Bronchial epithelial cell (primary cell): Measurements from ENCODE around the gene ADAMTS17. TPM values are rescaled to one million over a fixed set of nuclear protein-coding genes. Genes with fewer than 3 reads are reported as not detected.
A peak's percentile ranks its signal among the peaks of the same experiment; 100 is the strongest.

Experiments
- DNase-seq: peaks from one replicate; pipeline ENCODE4 v3.0.0-alpha.2; 2010; ENCODE audit warnings: low read depth
- FAIRE-seq: peaks from 2 replicates; lab custom pipeline; 2011; peaks lifted over from hg19 to GRCh38; lab: Jason Lieb, UNC
- H3K27me3 ChIP-seq: 2 replicates; pipeline ENCODE4 v1.5.1; 2011; ENCODE audit warnings: low read length; ENCODE audit not compliant: control insufficient read depth, insufficient read depth
- H3K36me3 ChIP-seq: 2 replicates; pipeline ENCODE4 v1.5.1; 2011; ENCODE audit warnings: low read length; ENCODE audit not compliant: control insufficient read depth, insufficient read depth
- H3K4me3 ChIP-seq: 2 replicates; pipeline ENCODE4 v1.5.1; 2011; ENCODE audit warnings: mild to moderate bottlenecking, low read depth, low read length, control low read depth
- total RNA-seq: library from RNA; depleted of rRNA; stranded (reverse); fragments of >200 nt; gene quantifications from 2 replicates; pipeline ENCODE4 v1.2.1, GENCODE V29; 2014
- TF ChIP-seq, protein P1 (sequence below): IDR thresholded peaks from 2 replicates; pipeline ENCODE4 v1.5.1; 2011; ENCODE audit warnings: mild to moderate bottlenecking, moderate library complexity, low read length, control low read depth, inconsistent platforms; ENCODE audit not compliant: insufficient read depth, severe bottlenecking

The ADAMTS17 gene
- total RNA-seq, 1 donor from 2014 or later, result 1.1 TPM

DNA sequence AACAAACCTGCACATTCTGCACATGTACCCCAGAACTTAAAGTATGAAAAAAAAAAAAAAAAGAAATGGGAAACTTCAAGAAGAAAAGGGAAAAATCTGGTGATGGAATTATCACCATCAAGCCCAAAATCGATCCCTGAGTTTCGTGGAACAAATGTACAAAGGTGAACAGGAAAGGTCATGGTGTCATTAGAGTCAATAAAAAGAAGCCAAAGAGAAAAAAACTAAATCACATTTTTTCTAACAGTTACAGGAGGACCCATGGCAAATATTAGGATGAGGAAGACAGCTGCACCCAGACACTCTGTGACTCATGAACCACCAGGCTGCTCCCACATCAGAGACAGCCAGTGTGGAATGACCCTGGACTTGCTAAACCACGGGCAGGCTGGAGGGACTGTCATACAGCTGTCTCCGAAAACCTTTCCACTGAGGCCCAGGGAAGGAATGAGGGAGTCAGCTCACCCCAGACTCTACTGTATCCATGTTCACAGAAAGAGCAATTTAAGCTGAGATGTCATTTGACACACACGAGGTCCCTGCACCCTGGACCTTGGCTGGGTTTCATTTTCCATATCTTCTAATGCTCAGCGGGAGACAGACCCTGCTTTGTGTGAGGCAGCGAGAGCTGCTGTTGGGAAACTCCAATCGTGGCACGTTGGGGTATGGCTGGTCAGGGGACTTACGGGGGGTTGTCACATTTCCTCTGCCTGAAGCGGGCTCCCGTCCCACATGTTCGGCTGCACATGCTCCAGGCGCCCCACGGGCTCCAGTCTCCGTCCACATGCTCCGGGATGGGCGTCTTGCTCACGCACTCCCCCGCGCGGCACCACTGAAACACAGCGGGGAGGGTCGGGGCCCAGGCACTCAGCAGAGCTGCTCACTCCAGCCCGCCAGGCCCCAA lies 210.2 kb downstream of the ADAMTS17 start:
- FAIRE-seq (no peak), DNase-seq (peak; percentile 29)
- peak overlapping the region; percentile 13 for H3K4me3 ChIP-seq
- no peaks in the 10 kb centered on the region for H3K27me3 ChIP-seq
- TF ChIP-seq, protein P1, sequence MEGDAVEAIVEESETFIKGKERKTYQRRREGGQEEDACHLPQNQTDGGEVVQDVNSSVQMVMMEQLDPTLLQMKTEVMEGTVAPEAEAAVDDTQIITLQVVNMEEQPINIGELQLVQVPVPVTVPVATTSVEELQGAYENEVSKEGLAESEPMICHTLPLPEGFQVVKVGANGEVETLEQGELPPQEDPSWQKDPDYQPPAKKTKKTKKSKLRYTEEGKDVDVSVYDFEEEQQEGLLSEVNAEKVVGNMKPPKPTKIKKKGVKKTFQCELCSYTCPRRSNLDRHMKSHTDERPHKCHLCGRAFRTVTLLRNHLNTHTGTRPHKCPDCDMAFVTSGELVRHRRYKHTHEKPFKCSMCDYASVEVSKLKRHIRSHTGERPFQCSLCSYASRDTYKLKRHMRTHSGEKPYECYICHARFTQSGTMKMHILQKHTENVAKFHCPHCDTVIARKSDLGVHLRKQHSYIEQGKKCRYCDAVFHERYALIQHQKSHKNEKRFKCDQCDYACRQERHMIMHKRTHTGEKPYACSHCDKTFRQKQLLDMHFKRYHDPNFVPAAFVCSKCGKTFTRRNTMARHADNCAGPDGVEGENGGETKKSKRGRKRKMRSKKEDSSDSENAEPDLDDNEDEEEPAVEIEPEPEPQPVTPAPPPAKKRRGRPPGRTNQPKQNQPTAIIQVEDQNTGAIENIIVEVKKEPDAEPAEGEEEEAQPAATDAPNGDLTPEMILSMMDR, result peak; percentile 43
- H3K36me3 ChIP-seq, result no peaks in the 10 kb centered on the region

DNA sequence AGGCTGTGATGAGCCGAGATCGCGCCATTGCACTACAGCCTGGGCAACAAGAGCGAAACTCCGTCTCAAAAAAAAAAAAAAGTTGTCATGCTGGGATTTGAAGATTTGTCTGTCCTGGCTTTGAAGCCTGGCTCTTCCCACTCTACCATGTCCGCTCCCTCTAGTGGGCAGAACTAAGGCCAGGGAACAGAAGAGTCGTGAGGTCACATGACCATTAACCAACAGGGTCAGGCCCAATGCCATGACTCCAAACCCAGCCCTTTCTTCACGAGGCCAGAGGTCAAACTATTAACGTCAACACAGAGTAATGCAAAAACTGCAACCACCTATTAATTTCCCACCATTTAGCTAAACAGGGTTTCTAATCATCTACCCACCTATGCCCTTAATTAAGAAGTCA lies 212.1 kb downstream of the ADAMTS17 start:
- Histone ChIP-seq H3K4me3 (no peak overlapping the region), H3K27me3 (no peaks in the 10 kb centered on the region), H3K36me3 (no peaks in the 10 kb centered on the region)
- FAIRE-seq (no peak), DNase-seq (no peak)
- TF ChIP-seq, protein P1, result no peak

DNA sequence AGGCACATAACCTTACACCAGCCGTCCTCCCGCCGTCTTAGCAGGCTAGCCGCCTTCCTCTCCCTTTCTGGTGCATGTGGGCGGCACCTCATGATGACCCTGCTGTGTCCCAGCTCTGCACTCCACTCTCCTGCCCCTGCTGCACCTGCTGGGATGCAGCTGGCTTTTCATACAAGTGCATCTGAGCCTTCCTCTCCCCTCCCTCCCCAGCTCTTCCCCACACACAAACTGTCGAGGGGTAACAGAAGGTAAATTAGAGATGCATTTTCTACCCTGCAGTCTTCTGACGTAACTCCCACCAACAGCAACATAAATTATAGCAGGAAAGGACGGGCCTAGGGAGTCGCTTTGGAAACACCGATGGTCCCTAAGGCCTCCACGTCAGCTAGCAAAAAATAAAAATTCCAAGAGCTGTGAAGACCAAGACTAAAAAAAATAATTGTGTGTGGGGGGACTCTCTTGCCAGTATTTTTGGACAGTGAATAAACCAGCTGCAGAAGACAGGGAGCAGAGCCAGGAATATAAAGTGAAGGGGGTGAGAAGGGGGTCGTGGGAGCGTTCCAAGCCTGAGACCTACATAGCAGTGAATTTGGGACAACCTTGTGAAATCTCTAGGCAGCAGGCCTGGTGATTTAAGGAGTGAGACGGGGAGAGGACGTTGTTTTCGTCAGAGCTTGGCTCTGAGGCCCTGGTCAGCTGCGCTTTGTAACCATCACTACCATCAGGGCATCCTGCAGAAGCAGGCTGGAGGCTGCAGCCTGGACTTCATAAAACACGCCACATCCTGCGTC lies 216.2 kb downstream of the ADAMTS17 start:
- no peak overlapping the region for H3K4me3 ChIP-seq
- no peaks in the 10 kb centered on the region for H3K36me3 ChIP-seq
- H3K27me3 ChIP-seq, result no peaks in the 10 kb centered on the region
- TF ChIP-seq, protein P1, result no peak
- no peak for FAIRE-seq
- DNase-seq, result no peak

DNA sequence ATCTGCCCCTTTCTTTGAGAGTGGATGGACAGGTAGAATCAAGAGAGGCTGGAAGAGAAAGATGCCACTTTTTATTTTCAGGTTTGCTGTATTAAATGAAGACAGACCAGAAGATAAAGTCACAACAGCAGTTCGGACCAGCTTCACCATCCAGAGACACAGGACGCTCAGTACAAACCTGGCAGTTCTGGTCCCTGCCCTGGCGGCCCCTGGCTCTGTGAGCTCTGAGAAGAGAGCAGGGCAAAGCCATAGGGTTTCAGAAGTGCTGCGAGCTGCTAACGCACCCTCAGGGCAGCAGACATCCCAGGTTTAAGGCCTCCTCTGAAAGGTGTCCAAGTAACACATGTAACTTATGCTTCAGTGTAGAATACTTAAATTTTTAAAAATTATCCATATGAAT lies 216.8 kb downstream of the ADAMTS17 start:
- Histone ChIP-seq H3K27me3 (no peaks in the 10 kb centered on the region), H3K36me3 (no peaks in the 10 kb centered on the region), H3K4me3 (no peak overlapping the region)
- FAIRE-seq (no peak), DNase-seq (no peak)
- TF ChIP-seq, protein P1, result no peak

DNA sequence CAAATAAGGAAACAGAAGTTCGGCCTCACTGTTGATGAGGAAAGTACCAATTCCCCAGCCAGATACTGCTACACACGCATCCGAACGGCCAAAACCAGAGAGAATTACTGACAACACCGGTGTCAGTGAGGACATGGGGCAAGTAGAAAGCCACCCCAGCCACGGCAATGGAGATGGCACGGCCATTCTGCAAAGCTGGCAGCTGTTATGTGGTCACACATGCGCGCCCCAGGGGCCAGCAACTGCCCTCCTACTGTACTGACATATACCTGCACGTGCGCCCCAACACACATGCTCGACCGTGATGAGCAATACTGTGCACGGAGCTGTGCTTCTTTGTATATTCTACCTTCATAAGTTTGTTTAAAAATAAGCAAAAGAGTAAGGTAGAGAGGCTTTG lies 217.4 kb downstream of the ADAMTS17 start:
- TF ChIP-seq, protein P1, result no peak
- no peak overlapping the region for H3K4me3 ChIP-seq
- DNase-seq (no peak), FAIRE-seq (no peak)
- no peaks in the 10 kb centered on the region for H3K27me3 ChIP-seq
- no peaks in the 10 kb centered on the region for H3K36me3 ChIP-seq
